NCI-H526 treated with DMSO at 0.1 percent for 48 hours (cell line): ENCODE data around the gene ARHGAP29.

Source experiments
- DNase-seq: peaks from one replicate; lab custom pipeline; 2025; lab: John Stamatoyannopoulos, UW

Gene ARHGAP29

DNA sequence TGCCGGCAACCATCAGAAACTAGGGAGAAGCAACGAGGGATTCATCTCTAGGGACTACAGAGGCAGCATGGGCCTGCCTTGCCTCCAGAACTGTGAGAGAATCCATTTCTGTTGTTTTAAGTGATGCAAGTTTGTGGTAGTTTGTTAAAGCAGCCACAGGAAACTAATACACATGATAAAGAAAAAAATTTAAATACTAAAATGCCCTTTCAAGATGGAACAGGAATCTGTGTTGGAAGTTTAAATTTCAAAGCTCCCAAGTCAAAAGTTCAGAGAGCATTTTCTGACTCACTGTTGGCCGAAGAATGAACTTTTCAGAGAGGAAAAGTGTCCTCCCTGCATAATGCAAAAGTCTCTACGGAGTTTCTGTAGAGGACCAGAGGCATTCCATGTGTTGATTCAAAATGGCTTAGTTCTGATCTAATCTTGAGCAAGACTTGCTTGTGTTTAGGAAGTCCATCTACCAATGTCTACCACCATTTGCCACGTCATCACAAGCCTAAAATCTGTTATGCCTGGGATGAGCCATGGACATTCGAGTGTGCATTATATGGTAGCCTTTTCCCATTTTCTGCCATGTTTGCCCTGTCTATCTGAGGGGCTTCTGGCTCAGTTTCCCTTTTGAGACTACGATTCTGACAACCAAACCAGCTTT, 22.4 kb upstream of the ARHGAP29 start:
- no peak for DNase-seq

DNA sequence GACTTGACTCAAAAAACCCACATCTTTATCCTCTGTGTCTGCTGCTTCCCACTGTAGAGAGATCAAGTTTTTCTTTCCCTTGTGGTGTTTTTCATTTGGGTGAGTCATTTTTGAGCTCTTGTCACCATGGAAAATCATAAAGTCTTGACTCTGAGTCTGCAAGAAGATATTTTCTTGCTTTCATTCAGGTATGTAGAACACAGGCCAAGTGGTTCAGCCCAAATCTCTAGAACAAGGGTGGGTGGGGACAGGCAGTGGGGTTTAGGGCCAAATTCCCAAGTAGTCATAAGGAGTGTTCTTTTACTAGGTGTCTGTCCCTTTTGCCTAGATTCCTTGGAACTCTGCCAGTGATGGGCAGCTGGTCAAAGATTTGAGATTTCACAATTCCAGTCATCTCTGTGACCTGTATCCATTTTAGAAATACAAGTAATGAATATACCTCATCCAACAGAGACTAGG, 21.5 kb upstream of the ARHGAP29 start:
- DNase-seq = no peak

DNA sequence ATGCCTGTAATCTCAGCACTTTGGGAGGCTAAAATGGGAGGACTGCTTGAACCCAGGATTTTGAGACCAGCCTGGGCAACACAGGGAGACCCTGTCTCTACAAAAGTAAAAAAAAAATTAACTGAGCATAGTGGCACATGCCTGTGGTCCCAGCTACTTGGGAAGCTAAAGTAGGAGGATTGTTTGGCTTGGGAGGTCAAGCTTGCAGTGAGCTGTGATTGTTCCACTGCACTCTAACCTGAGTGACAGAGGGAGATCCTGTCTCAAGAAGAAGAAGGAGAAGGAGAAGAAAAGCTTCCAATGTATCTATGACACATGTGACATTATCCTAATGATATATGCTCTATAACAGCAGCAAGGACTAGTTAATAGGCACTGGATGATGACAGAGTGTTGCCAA, 20.1 kb upstream of the ARHGAP29 start:
- DNase-seq = no peak

DNA sequence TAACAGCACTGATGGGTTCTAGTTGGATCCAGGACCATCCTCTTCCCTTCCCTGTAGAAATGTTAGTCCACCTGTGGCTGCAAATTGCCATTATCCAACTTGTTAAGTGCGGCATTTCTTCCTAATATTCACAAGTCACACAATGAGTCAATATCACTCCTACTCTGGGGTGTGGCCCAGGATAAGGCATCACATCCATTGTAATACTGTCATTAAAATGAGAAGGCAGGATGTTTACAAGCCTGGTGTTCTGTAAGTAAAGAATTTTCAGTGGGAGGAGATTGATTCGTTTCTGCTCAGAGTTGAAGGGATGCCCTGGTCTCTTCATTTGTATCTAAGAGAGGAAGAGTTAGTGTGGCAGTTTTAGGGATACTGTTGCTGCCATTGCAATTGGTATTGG, 18.1 kb upstream of the ARHGAP29 start:
- no peak for DNase-seq

DNA sequence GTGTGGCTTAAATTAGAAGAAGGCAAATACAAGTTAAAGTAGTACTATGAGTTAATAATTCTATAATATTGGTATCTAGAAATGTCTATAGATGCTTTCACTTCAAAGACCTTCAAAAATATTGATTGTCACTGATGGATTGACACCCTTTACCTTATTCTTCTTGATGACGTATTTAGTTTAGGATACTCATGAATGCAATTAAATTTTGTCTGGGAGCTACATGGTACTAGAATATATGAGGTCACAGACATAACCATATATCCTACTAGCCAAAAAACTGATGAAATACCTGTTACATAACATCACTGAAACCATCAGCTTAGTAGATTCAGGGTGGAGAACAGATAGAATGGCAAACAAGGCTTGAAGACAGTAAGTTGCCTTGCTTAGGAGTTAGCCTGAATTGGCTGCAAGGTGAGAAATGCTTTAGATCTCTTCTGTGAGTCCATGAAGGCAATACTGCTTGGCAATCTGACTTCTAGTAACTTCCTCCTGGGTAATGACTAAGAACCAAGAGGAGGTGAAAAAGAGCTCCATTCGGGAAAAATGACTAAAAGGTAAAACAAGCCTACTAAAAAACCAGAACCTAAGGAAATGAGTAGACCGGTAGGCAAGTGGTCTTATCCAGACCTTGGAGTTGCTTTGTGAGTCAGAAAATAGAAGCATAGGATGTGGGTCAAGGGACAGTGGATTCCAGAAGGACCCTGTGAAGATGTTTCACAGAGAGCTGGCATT, 16.9 kb upstream of the ARHGAP29 start:
- no peak for DNase-seq

DNA sequence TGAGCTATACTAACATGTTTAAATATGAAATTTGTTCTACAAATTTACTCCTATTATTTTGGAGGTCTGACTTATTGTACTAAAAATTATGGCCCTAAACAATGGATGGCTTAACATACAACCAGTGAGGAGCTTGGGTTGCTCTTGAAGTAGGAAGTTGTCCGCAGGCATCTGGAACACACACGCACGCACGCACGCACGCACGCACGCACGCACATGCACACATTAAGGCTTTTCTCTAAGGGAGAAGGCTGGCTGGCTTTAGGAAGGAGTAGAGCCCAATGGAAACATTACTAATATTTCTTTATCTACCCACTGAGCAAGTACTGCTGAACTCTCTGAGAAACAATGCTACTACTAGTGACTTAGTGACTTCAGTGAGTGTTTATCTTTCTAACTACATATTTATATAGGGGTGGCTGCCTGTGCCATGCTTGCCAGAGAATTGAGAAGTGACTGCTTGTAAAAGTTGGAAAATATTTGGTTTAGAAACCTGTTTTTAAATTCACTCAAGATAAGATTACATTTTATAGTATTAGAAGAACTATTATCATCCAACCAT, 16.2 kb upstream of the ARHGAP29 start:
- no peak for DNase-seq

DNA sequence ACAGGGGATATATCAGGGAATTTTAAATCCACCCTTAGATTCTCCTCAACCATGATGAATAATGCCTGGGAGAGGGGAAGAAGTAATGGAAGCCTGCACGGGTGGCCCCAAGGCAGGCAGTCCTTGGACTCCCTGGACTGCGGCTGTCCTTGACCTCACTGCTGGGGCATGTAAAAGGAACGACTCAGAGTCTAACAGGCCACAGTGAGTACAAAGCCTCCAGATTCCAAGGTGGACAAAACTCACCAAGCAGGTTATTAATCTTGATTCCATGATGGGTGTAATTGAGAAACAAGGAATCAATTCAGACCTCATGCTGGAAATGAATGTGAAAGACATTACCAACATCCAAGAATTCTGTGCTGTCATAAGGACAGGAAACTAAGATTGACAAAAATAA, 13.0 kb upstream of the ARHGAP29 start:
- no peak for DNase-seq

DNA sequence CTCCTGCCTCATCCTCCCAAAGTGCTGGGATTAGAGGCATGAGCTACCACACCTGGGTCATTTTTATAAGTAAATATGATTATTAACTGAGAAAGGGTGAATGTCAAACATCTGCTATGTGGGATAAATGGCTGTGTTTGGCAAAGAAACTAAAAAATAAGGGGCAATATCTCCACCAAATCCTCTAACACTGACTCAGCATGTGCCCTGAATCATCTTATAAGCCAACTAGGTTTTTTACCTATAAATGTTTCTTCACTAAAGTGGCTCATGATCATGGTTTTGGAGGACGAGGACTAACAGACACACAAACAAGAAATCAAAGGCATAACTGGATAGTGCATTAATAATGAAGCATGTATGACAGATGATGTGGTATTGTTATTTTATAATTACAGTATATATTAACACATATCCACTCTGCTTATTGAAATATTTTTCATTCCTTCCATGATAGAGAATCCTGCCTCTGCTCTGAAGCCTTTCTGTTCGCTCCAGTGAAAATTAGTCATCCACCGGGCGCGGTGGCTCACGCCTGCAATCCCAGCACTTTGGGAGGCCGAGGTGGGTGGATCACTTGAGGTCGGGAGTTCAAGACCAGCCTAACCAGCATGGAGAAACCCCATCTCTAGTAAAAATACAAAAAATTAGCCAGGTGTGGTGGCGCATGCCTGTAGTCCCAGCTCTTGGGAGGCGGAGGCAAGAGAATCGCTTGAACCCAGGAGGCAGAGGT, 11.7 kb upstream of the ARHGAP29 start:
- no peak for DNase-seq

DNA sequence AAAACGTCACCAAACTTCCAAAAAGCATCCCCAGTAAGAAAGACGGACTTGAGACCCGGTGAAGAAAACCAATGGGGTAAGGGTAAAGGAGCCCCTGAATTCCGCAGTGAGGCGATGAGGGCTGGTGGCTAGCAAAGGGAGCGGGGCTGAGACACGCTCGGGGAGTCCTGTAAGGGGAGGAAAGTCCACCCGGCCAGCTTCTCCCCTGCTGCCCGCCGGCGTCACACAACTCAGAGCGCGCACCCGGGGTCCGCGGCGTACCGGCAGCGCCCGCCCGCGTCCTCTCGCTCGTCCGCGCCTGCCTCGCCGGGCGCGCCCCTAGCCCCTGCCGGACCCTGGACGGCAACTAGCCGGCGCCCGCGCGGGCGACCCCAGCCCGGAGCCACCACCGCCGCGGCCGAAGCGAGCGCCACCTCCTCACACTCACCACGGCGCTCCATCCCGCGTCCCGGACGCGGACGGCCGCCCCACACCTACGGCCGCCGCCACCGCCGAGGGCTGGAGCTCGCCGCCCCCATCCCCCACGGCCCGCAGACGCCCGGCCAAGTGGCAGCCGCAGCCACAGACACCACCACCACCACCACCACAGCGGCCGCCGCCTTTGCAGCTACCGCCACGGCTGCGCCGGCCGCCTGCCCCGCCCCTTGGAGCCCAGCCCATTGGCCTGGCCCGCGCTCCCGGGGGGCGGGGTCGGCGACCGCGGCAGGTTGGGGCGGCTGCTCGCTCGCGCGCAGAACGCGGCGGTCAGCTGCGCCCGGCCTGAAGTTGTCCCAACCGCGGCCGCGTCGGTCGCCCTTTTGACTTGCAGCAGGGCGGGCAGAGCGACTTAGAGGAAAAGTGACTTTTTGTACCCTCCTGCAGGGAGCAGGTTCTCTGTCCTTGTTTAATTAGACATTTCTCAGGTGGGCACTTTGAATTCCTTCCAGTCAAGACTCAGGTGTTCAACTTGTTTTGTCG, 10.0 kb upstream of the ARHGAP29 start:
- peak; percentile 34 for DNase-seq

DNA sequence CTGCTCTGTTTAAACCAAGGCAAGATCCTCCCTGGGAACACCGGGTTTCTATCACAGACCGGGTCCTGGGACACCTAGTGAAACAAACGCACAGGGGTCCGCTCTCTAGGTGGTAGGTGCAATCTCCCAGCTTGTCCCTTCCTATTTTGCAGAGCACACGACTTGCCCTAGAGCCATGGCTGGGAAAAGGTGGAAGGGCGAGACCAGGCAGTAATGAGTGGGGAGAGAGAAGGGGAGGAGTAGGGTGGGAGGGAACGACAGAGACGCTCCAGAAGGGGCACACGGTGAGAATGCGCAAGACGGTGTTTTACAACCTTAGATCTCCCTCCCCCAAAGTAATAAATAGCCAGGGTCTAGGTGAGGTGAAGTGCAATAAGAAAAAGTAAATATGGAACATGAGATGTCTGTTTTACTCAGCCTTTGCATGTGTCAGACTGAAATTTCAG, 9.3 kb upstream of the ARHGAP29 start:
- DNase-seq = no peak

DNA sequence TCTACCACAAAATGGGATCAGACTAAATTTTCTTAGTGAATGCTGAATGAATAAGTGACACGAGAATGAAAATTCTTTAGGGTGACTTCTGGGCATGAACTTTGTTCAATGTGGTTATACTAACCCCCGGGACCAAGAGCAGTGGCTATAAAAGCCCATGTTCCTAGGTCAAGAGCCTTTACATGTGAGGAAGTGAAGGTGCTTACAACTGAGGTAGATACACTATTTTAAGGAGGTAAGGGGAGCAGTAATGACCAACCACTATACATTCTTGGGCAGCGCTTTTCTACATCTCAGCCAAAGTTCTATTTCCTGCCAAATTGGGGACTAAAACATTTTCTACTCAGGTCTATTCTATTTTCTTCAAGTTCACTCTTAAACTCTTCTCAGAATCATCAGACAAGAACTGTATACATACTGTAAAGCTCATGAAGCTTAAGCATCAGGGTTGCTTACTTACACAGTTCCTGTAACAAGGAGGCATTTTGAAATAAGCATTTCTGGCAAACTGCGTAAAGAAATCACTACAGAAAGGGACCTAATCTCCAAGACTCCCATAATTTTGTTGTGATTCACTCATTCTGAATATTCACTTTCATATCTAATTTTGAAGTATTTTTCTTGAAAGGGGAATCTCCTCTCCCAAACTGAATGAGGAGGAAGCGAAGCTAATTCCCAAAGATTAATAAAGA, 8.5 kb upstream of the ARHGAP29 start:
- DNase-seq = no peak

DNA sequence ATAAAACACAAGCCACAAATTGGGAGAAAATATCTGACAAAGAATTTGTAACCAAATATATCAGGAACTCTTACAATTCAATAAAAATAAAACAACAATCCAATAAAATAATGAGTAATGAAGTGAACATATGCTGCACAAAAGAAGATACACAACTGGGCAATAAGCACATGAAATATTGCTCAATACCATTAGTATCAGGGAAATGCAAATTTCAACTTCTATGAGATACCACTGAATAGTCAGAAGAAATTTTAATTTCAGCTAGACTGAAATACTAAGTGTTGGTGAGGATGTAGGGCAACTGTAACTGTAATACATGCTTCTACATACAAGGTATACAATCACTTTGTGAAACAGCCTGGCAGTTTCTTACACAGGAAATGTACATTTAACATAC, 7.4 kb upstream of the ARHGAP29 start:
- no peak for DNase-seq

DNA sequence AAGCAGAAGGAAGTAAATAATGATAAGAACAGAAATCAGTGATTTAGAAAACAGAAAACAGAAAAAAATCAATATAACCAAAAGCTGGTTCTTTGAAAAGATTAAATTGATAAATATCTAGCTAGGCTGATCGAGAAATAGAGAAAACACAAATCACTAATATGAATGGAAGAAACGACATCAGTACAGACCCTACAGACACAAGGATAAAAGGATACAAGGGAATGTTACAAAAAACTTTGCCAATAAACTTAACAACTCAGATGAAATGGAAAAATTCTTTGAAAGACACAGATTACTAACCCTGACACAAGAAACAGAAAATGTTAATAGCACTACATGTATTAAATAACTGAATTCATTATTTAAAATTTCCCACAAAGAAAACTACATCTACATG, 6.3 kb upstream of the ARHGAP29 start:
- DNase-seq = no peak

DNA sequence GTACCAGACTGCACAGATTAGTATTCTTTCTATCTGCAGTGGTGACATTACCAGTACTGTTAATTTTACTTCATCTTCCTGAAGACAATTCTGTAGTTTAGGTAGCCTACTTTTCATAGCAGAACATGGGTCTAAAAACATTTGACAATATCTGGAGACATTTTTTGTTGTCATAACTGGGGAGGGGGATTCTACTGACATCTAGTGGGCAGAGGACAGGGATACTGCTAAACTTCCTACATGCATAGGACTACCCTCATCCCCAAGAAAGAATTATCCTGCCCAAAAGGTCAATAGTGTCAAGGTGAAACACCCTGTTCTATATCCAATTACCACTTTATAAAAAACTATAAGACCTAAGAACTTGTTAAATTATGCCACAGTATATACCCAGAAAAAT, 3.4 kb upstream of the ARHGAP29 start:
- DNase-seq = peak; percentile 9

DNA sequence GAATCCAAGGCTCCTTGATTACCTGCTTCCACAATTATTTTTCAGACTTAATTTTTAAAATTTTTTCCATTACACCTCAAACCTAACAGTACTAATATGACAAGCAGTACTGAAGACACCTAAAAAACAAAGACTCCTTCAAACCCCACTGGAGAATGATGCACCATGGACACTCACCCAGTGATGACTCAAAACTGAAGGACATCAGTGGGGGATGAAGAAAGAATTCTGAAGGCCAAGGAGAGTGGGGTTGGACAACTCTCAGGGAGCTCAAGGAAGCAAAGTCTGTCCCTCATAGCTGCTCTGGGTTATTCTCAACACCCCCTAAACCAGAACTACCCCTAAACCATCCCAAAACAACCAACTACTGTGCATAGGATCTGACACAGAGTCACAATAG, 2.4 kb upstream of the ARHGAP29 start:
- no peak for DNase-seq

DNA sequence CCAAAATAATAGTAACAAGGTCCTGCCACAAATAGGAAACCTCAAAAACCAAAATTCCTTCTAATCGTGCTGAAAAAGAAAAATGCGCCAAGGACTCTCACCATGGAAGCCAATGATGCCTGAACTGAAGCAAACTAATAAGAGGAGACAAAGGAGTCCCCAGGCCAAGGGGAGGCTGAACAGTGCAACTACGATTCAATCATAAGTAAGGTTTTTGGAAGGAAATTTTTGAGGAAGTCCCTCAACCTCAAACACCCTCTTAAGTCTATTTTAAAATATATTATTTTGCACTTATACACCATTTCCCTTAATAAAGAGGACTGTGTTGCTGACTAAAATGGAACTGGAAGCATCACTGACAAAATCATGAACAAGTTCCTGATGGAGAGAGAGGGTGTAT, 1.7 kb upstream of the ARHGAP29 start:
- DNase-seq = no peak

DNA sequence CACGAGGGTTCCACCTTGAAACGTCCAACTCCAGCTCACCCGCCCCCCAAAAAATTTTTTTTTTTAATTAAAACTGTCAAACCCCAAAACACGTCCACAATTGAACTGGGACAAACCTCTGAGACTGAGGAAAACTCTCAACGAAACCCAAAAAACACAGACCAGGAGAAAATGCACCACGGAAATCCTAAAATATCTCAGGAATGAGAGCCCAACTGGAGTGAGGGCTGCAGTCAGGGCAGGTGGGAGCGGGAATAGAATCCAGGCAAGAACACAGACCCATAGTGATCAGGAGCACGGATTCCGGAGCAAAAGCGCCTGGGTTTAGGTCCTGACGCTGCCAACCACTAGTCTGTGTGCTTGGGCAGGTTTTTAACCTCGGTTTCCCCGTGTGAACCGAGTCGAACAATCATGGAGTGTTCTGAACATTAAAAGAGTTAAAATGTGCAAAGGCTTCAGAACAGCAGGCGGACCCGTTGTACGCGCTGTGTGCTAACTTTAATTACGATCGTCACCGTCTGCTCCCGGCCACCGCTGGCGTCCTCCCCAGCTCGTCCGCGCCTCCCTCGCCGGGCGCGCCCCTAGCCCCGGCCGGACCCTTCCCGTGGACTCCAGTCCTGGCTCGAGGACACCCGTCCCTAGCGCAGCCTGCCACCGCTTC, 624 bp downstream of the ARHGAP29 start:
- DNase-seq = peak; percentile 40

DNA sequence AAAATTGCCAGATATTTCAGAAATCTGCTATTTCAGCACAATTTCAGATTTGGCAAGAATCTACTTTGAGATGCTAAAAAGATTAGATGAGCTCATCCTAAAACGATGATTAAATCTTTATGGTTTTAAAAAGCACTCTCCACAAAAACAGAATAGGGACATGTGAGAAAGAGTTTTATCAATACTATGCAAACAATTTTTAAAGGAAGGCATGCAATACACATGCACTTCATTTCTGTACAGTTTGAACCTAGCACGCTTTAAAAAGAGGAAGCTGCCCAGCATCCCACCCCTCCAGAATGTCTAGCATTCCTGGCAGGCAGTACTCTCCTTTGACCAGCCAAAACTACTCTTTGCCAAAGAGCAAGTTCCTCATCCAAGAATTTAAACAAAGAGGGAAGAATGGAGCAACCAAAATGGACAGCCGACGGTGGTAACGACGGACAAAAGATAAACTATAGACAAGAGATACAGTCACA, 1.3 kb downstream of the ARHGAP29 start:
- no peak for DNase-seq

DNA sequence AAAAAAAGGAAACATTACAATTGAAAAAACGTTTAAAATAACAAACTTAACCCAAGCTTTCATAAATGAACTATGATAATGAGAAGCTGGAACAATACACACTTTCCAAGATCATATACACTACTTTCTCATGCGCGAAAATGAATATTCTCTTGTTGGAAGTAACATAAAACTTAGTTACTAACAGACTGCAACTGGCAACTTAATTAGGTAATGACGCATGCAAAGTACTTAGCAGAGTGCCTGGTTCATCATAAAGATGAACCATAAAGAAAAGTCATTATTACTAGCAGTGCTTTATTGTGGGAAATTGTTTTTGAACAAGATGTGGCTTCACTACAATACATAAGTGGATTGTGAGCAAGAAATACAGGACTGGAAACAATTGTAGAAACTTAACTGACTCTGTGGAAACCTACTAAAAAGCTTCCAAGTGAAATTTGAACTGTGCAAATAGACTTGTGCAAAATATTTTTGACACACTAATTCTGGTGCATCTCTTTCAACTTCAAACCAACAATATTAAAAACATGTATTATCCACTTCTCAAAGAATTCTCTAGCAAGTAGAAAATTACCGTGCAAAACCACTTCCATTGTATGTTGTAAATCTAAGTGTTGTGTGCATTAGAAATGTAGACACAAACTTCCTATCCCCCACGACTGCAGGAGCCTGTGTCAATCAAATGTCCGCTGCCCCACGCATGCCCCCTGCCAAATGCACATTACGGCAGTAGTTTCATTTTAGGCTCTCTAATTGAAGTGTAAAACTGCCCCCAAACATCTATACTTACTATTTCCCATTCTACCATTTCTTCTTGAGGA, 2.0 kb downstream of the ARHGAP29 start:
- DNase-seq = no peak
